ENCODE measurements around the gene PBRM1. TPM values are rescaled to one million over a fixed set of nuclear protein-coding genes. Genes with fewer than 3 reads are reported as not detected.

Gene PBRM1
- total and polyA plus RNA-seq, 3 donors from 2014 or later = 28.9 to 109 (median 99.8) TPM

DNA sequence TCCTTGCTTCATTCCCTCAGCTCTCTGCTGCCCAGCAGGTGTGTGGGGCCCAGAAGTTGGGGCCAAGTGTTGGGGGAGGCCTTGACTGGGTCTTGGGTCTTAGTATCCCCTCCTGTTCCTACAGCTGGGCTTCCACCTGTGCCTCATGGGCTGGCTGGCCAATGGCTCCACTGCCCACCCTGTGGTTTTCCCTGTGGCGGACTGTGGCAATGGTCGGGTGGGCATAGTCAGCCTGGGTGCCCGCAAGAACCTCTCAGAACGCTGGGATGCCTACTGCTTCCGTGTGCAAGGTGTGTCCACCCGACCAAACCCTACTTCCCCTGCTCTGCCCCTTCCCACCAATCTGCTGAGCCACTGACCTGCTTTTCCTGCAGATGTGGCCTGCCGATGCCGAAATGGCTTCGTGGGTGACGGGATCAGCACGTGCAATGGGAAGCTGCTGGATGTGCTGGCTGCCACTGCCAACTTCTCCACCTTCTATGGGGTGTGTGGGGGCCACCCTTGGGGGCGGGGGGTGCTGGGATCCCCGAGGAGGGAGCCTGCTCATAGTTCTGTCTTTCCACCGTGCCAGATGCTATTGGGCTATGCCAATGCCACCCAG lies 163.0 kb downstream of the PBRM1 start:
- no peak for DNase-seq
- H3K4me3 ChIP-seq = no peak overlapping the region
- intact Hi-C loops (cut with DNase I; ENCODE audit: low total_unique reads) = no loop called here
- no peaks in the 10 kb centered on the region for H3K36me3 ChIP-seq (ENCODE audit: low read depth, missing control alignments)
- peaks cover 15% of the 10 kb centered on the region for H3K4me1 ChIP-seq
- no peak overlapping the region for H3K27ac ChIP-seq
- WGBS, 2 donors = 77 to 92% methylated on average over 5 to 14 of the region's 14 CpGs
- no peak for TF ChIP-seq POLR2A (IDR thresholded peaks at IDR 0.05)
- TF ChIP-seq, protein P1, sequence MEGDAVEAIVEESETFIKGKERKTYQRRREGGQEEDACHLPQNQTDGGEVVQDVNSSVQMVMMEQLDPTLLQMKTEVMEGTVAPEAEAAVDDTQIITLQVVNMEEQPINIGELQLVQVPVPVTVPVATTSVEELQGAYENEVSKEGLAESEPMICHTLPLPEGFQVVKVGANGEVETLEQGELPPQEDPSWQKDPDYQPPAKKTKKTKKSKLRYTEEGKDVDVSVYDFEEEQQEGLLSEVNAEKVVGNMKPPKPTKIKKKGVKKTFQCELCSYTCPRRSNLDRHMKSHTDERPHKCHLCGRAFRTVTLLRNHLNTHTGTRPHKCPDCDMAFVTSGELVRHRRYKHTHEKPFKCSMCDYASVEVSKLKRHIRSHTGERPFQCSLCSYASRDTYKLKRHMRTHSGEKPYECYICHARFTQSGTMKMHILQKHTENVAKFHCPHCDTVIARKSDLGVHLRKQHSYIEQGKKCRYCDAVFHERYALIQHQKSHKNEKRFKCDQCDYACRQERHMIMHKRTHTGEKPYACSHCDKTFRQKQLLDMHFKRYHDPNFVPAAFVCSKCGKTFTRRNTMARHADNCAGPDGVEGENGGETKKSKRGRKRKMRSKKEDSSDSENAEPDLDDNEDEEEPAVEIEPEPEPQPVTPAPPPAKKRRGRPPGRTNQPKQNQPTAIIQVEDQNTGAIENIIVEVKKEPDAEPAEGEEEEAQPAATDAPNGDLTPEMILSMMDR (IDR thresholded peaks at IDR 0.05) = no peak
- H3K27me3 ChIP-seq = no peaks in the 10 kb centered on the region
- H3K9me3 ChIP-seq = no peaks in the 10 kb centered on the region

DNA sequence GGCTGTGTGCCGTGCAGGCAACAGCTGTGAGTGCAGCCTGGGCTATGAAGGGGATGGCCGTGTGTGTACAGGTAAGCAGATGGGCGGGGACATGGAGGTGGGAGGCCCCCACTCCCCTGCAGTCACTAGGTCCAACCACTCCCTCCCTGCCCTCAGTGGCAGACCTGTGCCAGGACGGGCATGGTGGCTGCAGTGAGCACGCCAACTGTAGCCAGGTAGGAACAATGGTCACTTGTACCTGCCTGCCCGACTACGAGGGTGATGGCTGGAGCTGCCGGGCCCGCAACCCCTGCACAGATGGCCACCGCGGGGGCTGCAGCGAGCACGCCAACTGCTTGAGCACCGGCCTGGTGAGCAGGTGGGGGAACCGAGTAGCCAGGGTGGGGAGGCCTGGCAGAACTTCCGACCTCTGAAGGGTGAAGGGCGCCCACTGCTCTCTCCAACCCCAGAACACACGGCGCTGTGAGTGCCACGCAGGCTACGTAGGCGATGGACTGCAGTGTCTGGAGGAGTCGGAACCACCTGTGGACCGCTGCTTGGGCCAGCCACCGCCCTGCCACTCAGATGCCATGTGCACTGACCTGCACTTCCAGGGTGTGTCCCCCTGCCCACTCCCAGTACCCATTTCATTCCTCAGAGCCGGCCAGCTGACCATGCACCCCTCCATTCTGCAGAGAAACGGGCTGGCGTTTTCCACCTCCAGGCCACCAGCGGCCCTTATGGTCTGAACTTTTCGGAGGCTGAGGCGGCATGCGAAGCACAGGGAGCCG lies 163.6 kb downstream of the PBRM1 start:
- H3K9me3 ChIP-seq = no peaks in the 10 kb centered on the region
- intact Hi-C loops (cut with DNase I; ENCODE audit: low total_unique reads) = no loop called here
- TF ChIP-seq, protein P1 (IDR thresholded peaks at IDR 0.05) = no peak
- no peak for TF ChIP-seq POLR2A (IDR thresholded peaks at IDR 0.05)
- no peak overlapping the region for H3K27ac ChIP-seq
- peaks cover 8% of the 10 kb centered on the region for H3K4me1 ChIP-seq
- H3K4me3 ChIP-seq = no peak overlapping the region
- no peaks in the 10 kb centered on the region for H3K36me3 ChIP-seq (ENCODE audit: low read depth, missing control alignments)
- no peak for DNase-seq
- 91 to 92% methylated on average over 24 to 28 of the region's 33 CpGs for WGBS, 2 donors
- no peaks in the 10 kb centered on the region for H3K27me3 ChIP-seq

DNA sequence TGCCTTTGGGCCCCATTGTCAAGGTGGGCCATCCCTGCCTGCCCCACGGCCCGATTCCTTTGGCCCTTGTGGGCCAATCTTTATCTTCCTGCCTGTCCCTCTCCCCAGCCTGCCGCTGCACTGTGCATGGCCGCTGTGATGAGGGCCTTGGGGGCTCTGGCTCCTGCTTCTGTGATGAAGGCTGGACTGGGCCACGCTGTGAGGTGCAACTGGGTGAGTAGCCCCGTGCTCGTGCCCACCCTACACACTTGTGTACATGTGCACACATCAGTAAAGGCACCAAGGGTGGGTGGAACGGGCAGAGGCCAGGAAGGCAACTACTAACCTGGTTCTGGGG lies 164.3 kb downstream of the PBRM1 start:
- H3K27ac ChIP-seq = no peak overlapping the region
- 96% methylated on average over 8 of the region's 8 CpGs for WGBS, 2 donors
- H3K4me1 ChIP-seq = peaks cover 7% of the 10 kb centered on the region
- H3K27me3 ChIP-seq = no peaks in the 10 kb centered on the region
- intact Hi-C loops (cut with DNase I; ENCODE audit: low total_unique reads) = no loop called here
- no peaks in the 10 kb centered on the region for H3K36me3 ChIP-seq (ENCODE audit: low read depth, missing control alignments)
- no peak overlapping the region for H3K4me3 ChIP-seq
- no peak for TF ChIP-seq POLR2A (IDR thresholded peaks at IDR 0.05)
- no peak for DNase-seq
- H3K9me3 ChIP-seq = no peaks in the 10 kb centered on the region

DNA sequence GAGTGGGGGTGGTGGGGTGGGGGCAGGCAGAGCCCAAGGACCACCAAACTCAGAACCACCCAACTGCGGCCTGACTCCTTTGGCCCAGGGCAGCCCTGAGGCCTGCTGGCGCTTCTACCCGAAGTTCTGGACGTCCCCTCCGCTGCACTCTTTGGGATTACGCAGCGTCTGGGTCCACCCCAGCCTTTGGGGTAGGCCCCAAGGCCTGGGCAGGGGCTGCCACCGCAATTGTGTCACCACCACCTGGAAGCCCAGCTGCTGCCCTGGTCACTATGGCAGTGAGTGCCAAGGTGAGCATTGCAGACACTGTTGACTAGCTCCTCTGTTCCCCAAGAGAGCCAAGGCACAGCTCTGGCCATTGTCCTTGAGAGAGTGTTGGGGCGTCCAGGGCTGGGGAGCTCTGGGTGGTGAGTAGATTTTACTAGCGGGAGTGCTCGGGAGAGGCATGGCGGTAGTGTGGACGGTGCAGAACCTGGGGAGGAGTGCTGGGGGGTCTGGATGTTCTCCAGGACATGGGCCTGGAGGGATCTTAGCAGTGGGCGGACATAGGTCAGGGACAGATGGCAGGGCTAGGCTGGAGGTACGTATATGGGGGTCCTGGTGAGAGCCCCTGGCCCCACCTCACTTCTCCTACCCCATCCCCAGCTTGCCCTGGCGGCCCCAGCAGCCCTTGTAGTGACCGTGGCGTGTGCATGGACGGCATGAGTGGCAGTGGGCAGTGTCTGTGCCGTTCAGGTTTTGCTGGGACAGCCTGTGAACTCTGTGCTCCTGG lies 164.8 kb downstream of the PBRM1 start:
- WGBS, 2 donors = 86 to 89% methylated on average over 14 to 19 of the region's 20 CpGs
- H3K36me3 ChIP-seq (ENCODE audit: low read depth, missing control alignments) = no peaks in the 10 kb centered on the region
- intact Hi-C loops (cut with DNase I; ENCODE audit: low total_unique reads) = no loop called here

More for the DNA sequence above, 164.8 kb downstream of the PBRM1 start:
- Histone ChIP-seq H3K27me3 (no peaks in the 10 kb centered on the region), H3K9me3 (no peaks in the 10 kb centered on the region), H3K27ac (no peak overlapping the region), H3K4me3 (no peak overlapping the region), H3K4me1 (peaks cover 4% of the 10 kb centered on the region)
- DNase-seq = no peak
- TF ChIP-seq POLR2A (IDR thresholded peaks at IDR 0.05) = no peak
- TF ChIP-seq, protein P1 (IDR thresholded peaks at IDR 0.05) = no peak
